Liver (tissue), 9 donors: ENCODE results near the gene TMED5. TPM values are rescaled to one million over a fixed set of nuclear protein-coding genes. Genes with fewer than 3 reads are reported as not detected.
A peak's percentile ranks its signal among the peaks of the same experiment; 100 is the strongest.

ENCODE experiments used
- DNase-seq: peaks from one replicate; pipeline ENCODE4 v3.0.0-alpha.2; 2017; ENCODE audit warnings: low spot score
- H3K27ac ChIP-seq, 2 donors: one replicate each; pipeline ENCODE4 v1.7.0; 2013; ENCODE audit warnings: inconsistent platforms in 2 of 2, low read length in 2 of 2, control low read depth in 1 of 2, low read depth in 1 of 2, mild to moderate bottlenecking in 1 of 2
- H3K27me3 ChIP-seq, 4 donors: one replicate each; pipeline versions ENCODE4 v1.6.1 to v1.7.0; 2013; ENCODE audit warnings: low read length in 3 of 4, inconsistent platforms in 1 of 4, mild to moderate bottlenecking in 1 of 4, moderate library complexity in 1 of 4; ENCODE audit not compliant: control insufficient read depth in 4 of 4, insufficient read depth in 4 of 4
- H3K36me3 ChIP-seq, 4 donors: one replicate each; pipeline versions ENCODE4 v1.6.1 to v1.7.0; 2013; ENCODE audit warnings: low read length in 3 of 4, mild to moderate bottlenecking in 3 of 4, low read depth in 1 of 4, moderate library complexity in 1 of 4; ENCODE audit not compliant: control insufficient read depth in 4 of 4, insufficient read depth in 3 of 4
- H3K4me1 ChIP-seq, 4 donors: one replicate each; pipeline versions ENCODE4 v1.6.1 to v1.7.0; 2013; ENCODE audit warnings: low read length in 3 of 4, mild to moderate bottlenecking in 3 of 4, moderate library complexity in 1 of 4; ENCODE audit not compliant: control insufficient read depth in 4 of 4, insufficient read depth in 4 of 4
- H3K4me3 ChIP-seq, 3 donors: one replicate each; pipeline versions ENCODE4 v1.6.1 to v1.7.0; 2013; ENCODE audit warnings: low read length in 3 of 3, control low read depth in 1 of 3, low read depth in 1 of 3, mild to moderate bottlenecking in 1 of 3
- H3K9ac ChIP-seq, 2 donors: one replicate each; pipeline ENCODE4 v1.7.0; 2013; ENCODE audit warnings: low read length in 2 of 2, mild to moderate bottlenecking in 2 of 2, moderate library complexity in 2 of 2, control low read depth in 1 of 2, low read depth in 1 of 2
- H3K9me3 ChIP-seq, 4 donors: one replicate each; pipeline versions ENCODE4 v1.6.1 to v1.7.0; 2013; ENCODE audit warnings: low read length in 3 of 4; ENCODE audit not compliant: control insufficient read depth in 4 of 4
- ATF3 ChIP-seq: IDR thresholded peaks from 2 replicates; pipeline ENCODE4 v1.6.1; 2016; ENCODE audit warnings: antibody characterized with exemption
- CTCF ChIP-seq: fragments of 150-350 bp; IDR thresholded peaks from 2 replicates; pipeline ENCODE4 v1.5.1; 2017; ENCODE audit warnings: improper control_type of control experiment, low read depth, low read length; ENCODE audit not compliant: missing input control
- EGR1 ChIP-seq, 2 donors: IDR thresholded peaks; 2 replicates each; pipeline ENCODE4 v1.6.1; 2016 to 2018; ENCODE audit warnings: antibody characterized with exemption in 2 of 2, low read depth in 2 of 2
- FOXA1 ChIP-seq: IDR thresholded peaks from 2 replicates; pipeline ENCODE4 v1.6.1; 2016; ENCODE audit warnings: antibody characterized with exemption
- FOXA2 ChIP-seq: IDR thresholded peaks from 2 replicates; pipeline ENCODE4 v1.6.1; 2016; ENCODE audit warnings: antibody characterized with exemption
- GABPA ChIP-seq, 2 donors: IDR thresholded peaks in 1 of 2; conservative IDR thresholded peaks in 1 of 2; 2 replicates each; pipeline ENCODE4 v1.6.1; 2016; ENCODE audit warnings: antibody characterized with exemption in 2 of 2, mild to moderate bottlenecking in 1 of 2, moderate library complexity in 1 of 2
- HNF4A ChIP-seq, 2 donors: conservative IDR thresholded peaks; 2 replicates each; pipeline ENCODE4 v1.6.1; 2016; ENCODE audit warnings: antibody characterized with exemption in 2 of 2, mild to moderate bottlenecking in 2 of 2
- HNF4G ChIP-seq: IDR thresholded peaks from 2 replicates; pipeline ENCODE4 v1.6.1; 2016; ENCODE audit warnings: antibody characterized with exemption
- JUND ChIP-seq, 2 donors: IDR thresholded peaks; 2 replicates each; pipeline ENCODE4 v1.6.1; 2016; ENCODE audit warnings: antibody characterized with exemption in 2 of 2
- NR2F2 ChIP-seq: IDR thresholded peaks from 2 replicates; pipeline ENCODE4 v1.6.1; 2016; ENCODE audit warnings: antibody characterized with exemption
- RAD21 ChIP-seq, 2 donors: IDR thresholded peaks; 2 replicates each; pipeline ENCODE4 v1.6.1; 2016; ENCODE audit warnings: antibody characterized with exemption in 2 of 2, mild to moderate bottlenecking in 2 of 2
- REST ChIP-seq: IDR thresholded peaks from 2 replicates; pipeline ENCODE4 v1.6.1; 2016; ENCODE audit warnings: antibody characterized with exemption, mild to moderate bottlenecking
- RXRA ChIP-seq, 2 donors: IDR thresholded peaks; 2 replicates each; pipeline ENCODE4 v1.6.1; 2017 to 2018; ENCODE audit warnings: antibody characterized with exemption in 2 of 2, mild to moderate bottlenecking in 1 of 2
- SP1 ChIP-seq: IDR thresholded peaks from 2 replicates; pipeline ENCODE4 v1.6.1; 2018; ENCODE audit warnings: antibody characterized with exemption, mild to moderate bottlenecking
- YY1 ChIP-seq: IDR thresholded peaks from 2 replicates; pipeline ENCODE4 v1.6.1; 2016; ENCODE audit warnings: antibody characterized with exemption, mild to moderate bottlenecking
- ZBTB33 ChIP-seq: IDR thresholded peaks from 2 replicates; pipeline ENCODE4 v1.6.1; 2016; ENCODE audit warnings: antibody characterized with exemption
- WGBS: extraction: QIAGEN DNeasy Blood & Tissue Kit; methylation state at CpG from one replicate; pipeline ENCODE4 v1.1.7; 2013; 5-methylcytosine and 5-hydroxymethylcytosine counted together
- polyA plus RNA-seq, 2 donors: library from polyadenylated mRNA; stranded (reverse) in 1 of 2; unstranded in 1 of 2; fragments of 200-250 nt in 1 of 2; fragments of >200 nt in 1 of 2; fragmentation: Nextera tagmentation in 1 of 2; extraction: Ambion mirVana in 1 of 2; gene quantifications; one replicate each; pipeline versions ENCODE4 v1.2.1 to v1.2.3, GENCODE V29; 2013 to 2015
- total RNA-seq, 2 donors: library from RNA; depleted of rRNA; stranded (reverse); fragments of >200 nt; gene quantifications; one replicate each; pipeline ENCODE4 v1.2.3, GENCODE V29; 2014
- TF ChIP-seq, protein P1 (sequence below): IDR thresholded peaks from 2 replicates; pipeline ENCODE4 v1.6.1; 2016; ENCODE audit warnings: antibody characterized with exemption
- donor health status: healthy.
- donor health status: healthy.
- donor health status: healthy.
- donor health status: healthy.
- donor health status: healthy.

Gene TMED5
- total and polyA plus RNA-seq, 4 donors = 72.9 to 121 (median 85.7) TPM

DNA sequence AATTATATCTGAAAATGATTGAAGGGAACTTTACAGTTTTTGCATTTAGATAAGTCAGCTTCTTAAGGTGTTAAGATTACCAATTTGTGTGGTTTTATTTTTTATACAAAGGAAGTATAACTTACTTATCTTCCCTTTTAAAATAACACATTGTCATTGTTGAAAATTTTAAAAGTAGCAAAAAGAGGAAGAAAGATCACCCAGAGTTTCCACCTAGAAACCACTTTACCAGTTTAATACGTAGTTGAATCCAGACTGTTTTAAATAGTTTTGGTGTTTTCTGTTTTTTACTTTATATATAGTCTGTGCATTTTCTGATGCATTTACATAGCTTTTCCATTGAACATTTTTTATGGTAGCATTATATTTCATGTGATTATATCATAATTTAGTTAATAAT is 6.5 kb upstream of the TMED5 start (continued):
- TF ChIP-seq ZBTB33 (no peak), GABPA (IDR thresholded peaks at IDR 0.05 in 1 of 2, conservative IDR thresholded peaks at IDR 0.05 in 1 of 2) (no peak), HNF4G (no peak)

GRCh38 chr1:93180723-93181613 is 755 bp upstream of the TMED5 start, which contains the start of gene CCDC18:
CCDC18 (plus strand) TSS chr1:93180724; CDS start chr1:93183362, 2,638 bp downstream.
- H3K36me3 ChIP-seq = peaks cover 0 to 5% (median 0%) of the 10 kb centered on the region in 4 donors
- WGBS = 5% methylated on average over 43 of the region's 43 CpGs
- no peaks in the 10 kb centered on the region for H3K27me3 ChIP-seq
- H3K4me3 ChIP-seq = peak within 1 kb of the TSS; percentile 94 to 99 (median 95)
- TF ChIP-seq FOXA1 (no peak), EGR1 (IDR thresholded peaks at IDR 0.05; ENCODE audit: low read depth in 2 of 2) (no peak), HNF4G (no peak), CTCF (no peak), RXRA (IDR thresholded peaks at IDR 0.05) (no peak), NR2F2 (no peak), GABPA (IDR thresholded peaks at IDR 0.05 in 1 of 2, conservative IDR thresholded peaks at IDR 0.05 in 1 of 2) (no peak), REST (no peak), FOXA2 (no peak), ATF3 (no peak), YY1 (no peak), ZBTB33 (no peak), RAD21 (IDR thresholded peaks at IDR 0.05) (no peak), JUND (IDR thresholded peaks at IDR 0.05) (no peak), HNF4A (conservative IDR thresholded peaks at IDR 0.05) (no peak), SP1 (no peak)
- TF ChIP-seq, protein P1, sequence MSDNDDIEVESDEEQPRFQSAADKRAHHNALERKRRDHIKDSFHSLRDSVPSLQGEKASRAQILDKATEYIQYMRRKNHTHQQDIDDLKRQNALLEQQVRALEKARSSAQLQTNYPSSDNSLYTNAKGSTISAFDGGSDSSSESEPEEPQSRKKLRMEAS = no peak
- H3K9ac ChIP-seq = peak within 1 kb of the TSS; percentile 99
- peaks cover 0 to 24% (median 16%) of the 10 kb centered on the region in 4 donors for H3K4me1 ChIP-seq
- H3K9me3 ChIP-seq = no peaks in the 10 kb centered on the region
- no peak for DNase-seq
- H3K27ac ChIP-seq = peak within 1 kb of the TSS; percentile 99 to 100
